ENCODE data around the gene IGSF5. TPM values are rescaled to one million over a fixed set of nuclear protein-coding genes. Genes with fewer than 3 reads are reported as not detected.

The IGSF5 gene
- total RNA-seq, 1 experiment from 2014 or later = not detected

- TF ChIP-seq, protein P1, sequence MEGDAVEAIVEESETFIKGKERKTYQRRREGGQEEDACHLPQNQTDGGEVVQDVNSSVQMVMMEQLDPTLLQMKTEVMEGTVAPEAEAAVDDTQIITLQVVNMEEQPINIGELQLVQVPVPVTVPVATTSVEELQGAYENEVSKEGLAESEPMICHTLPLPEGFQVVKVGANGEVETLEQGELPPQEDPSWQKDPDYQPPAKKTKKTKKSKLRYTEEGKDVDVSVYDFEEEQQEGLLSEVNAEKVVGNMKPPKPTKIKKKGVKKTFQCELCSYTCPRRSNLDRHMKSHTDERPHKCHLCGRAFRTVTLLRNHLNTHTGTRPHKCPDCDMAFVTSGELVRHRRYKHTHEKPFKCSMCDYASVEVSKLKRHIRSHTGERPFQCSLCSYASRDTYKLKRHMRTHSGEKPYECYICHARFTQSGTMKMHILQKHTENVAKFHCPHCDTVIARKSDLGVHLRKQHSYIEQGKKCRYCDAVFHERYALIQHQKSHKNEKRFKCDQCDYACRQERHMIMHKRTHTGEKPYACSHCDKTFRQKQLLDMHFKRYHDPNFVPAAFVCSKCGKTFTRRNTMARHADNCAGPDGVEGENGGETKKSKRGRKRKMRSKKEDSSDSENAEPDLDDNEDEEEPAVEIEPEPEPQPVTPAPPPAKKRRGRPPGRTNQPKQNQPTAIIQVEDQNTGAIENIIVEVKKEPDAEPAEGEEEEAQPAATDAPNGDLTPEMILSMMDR (IDR thresholded peaks at IDR 0.05; ENCODE audit: unreplicated experiment) = no peak
- ChIA-PET CTCF (interaction anchor here (0.9 to 1.1 kb wide), 2 partner anchors 23 to 275 kb away, joined by 3 to 4 read pairs; no protein-coding TSS in a partner anchor), POLR2A (interaction anchor here (0.6 kb wide), 1 partner anchor 215 kb away, joined by 3 read pairs; no protein-coding TSS in a partner anchor)
- H3K4me1 Mint-ChIP-seq (ENCODE audit: insufficient read depth, unreplicated experiment) = peaks cover 6% of the 10 kb centered on the region
- no peak for DNase-seq (ENCODE audit: unreplicated experiment)
- no peaks in the 10 kb centered on the region for H3K27me3 Mint-ChIP-seq (ENCODE audit: insufficient read depth, unreplicated experiment)
- H3K36me3 Mint-ChIP-seq (ENCODE audit: insufficient read depth, unreplicated experiment) = no peaks in the 10 kb centered on the region
- BruUV-seq (replicated peaks) = no TSS peak
- H3K4me3 Mint-ChIP-seq (ENCODE audit: unreplicated experiment) = no peak overlapping the region
- intact Hi-C loops (cut with micrococcal nuclease) = no loop called here
- no peak overlapping the region for H3K27ac Mint-ChIP-seq (ENCODE audit: low read depth, unreplicated experiment)
- H3K9me3 Mint-ChIP-seq (ENCODE audit: unreplicated experiment) = no peaks in the 10 kb centered on the region
These were observed 100.7 kb downstream of the IGSF5 start for GRCh38 chr21:39845571-39846130.

DNA sequence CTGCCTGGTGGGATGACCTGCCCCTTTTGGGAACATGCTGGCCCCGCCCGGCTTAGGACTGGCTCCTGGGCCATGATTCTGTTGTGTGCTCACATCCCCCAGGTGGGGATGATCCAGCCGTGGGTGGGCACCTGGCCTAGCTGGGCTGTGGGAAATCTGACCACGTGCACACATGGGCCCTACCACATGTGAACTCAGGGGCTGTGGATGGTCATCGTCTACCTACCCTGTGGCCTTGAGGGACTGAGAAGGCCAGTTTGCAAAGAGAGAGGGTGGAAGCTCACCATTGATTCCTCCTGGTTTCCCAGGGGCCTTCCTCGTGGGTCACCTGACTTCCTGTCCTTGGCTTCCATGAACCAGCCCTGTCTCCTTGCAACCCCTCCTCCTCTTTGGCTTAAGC lies 102.9 kb downstream of the IGSF5 start:
- intact Hi-C loops (cut with micrococcal nuclease) = no loop called here
- Mint-ChIP-seq H3K9me3 (ENCODE audit: unreplicated experiment) (no peaks in the 10 kb centered on the region), H3K4me1 (ENCODE audit: insufficient read depth, unreplicated experiment) (peaks cover under 1% of the 10 kb centered on the region), H3K4me3 (ENCODE audit: unreplicated experiment) (no peak overlapping the region), H3K27ac (ENCODE audit: low read depth, unreplicated experiment) (no peak overlapping the region), H3K27me3 (ENCODE audit: insufficient read depth, unreplicated experiment) (no peaks in the 10 kb centered on the region), H3K36me3 (ENCODE audit: insufficient read depth, unreplicated experiment) (no peaks in the 10 kb centered on the region)
- POLR2A ChIA-PET = no interaction called here
- no peak for DNase-seq (ENCODE audit: unreplicated experiment)
- BruUV-seq (replicated peaks) = no TSS peak
- TF ChIP-seq, protein P1 (IDR thresholded peaks at IDR 0.05; ENCODE audit: unreplicated experiment) = no peak
- CTCF ChIA-PET = interaction anchor here (1.3 kb wide), 1 partner anchor 19 kb away, joined by 6 read pairs; the partner anchor contains the start of gene PCP4

DNA sequence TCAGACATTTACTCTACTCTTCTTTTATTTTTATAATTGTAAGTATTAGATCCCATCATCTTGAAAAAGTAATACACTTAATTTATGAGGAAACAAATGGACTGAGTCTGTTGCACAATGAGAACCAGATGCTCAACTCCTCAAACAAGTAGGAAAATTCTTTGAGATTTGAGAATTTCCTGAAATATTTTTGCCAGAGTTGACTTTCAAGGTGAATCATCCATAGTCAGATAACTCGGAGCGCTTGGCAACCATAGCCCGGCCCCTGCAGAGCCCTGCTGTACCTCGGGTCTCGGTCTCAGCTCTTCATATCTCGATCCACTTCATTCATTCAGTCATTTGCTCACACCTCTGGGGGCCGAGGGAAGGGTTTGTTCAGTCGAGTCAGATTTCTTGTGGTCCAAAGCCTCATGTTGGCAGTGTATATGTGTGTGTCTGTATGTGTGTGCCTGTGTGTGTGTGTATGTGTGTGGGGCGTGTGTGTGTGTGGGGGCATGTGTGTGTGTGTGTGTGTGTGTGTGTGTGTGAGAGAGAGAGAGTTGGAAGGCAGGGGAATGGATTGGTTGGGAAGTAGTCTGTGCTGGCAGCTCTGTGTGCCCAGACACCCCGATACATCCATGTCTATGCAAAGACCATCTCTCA lies 104.2 kb downstream of the IGSF5 start:
- H3K4me3 Mint-ChIP-seq (ENCODE audit: unreplicated experiment) = no peak overlapping the region
- no peak overlapping the region for H3K27ac Mint-ChIP-seq (ENCODE audit: low read depth, unreplicated experiment)
- no peak for DNase-seq (ENCODE audit: unreplicated experiment)
- BruUV-seq (replicated peaks) = no TSS peak
- peaks cover 6% of the 10 kb centered on the region for H3K36me3 Mint-ChIP-seq (ENCODE audit: insufficient read depth, unreplicated experiment)
- TF ChIP-seq, protein P1 (IDR thresholded peaks at IDR 0.05; ENCODE audit: unreplicated experiment) = no peak
- ChIA-PET POLR2A (no interaction called here), CTCF (interaction anchor here (1.3 kb wide), 1 partner anchor 18 kb away, joined by 6 read pairs; the partner anchor contains the start of gene PCP4)
- peaks cover 11% of the 10 kb centered on the region for H3K9me3 Mint-ChIP-seq (ENCODE audit: unreplicated experiment)
- no peaks in the 10 kb centered on the region for H3K27me3 Mint-ChIP-seq (ENCODE audit: insufficient read depth, unreplicated experiment)
- intact Hi-C loops (cut with micrococcal nuclease) = no loop called here
- H3K4me1 Mint-ChIP-seq (ENCODE audit: insufficient read depth, unreplicated experiment) = peaks cover 6% of the 10 kb centered on the region

GRCh38 chr21:39850333-39850732 lies 105.3 kb downstream of the IGSF5 start:
- TF ChIP-seq, protein P1 (IDR thresholded peaks at IDR 0.05; ENCODE audit: unreplicated experiment) = no peak
- Mint-ChIP-seq H3K4me3 (ENCODE audit: unreplicated experiment) (no peak overlapping the region), H3K4me1 (ENCODE audit: insufficient read depth, unreplicated experiment) (peaks cover 6% of the 10 kb centered on the region), H3K27me3 (ENCODE audit: insufficient read depth, unreplicated experiment) (no peaks in the 10 kb centered on the region), H3K36me3 (ENCODE audit: insufficient read depth, unreplicated experiment) (peaks cover 7% of the 10 kb centered on the region), H3K27ac (ENCODE audit: low read depth, unreplicated experiment) (no peak overlapping the region), H3K9me3 (ENCODE audit: unreplicated experiment) (peaks cover 19% of the 10 kb centered on the region)
- ChIA-PET CTCF (interaction anchor here (4.2 kb wide), 1 partner anchor 17 kb away, joined by 37 read pairs; the partner anchor contains the start of gene PCP4), POLR2A (no interaction called here)
- no peak for DNase-seq (ENCODE audit: unreplicated experiment)
- no TSS peak for BruUV-seq (replicated peaks)
- intact Hi-C loops (cut with micrococcal nuclease) = no loop called here

Measured in MCF 10A (cell line).